RKO (cell line): ENCODE measurements around the gene APBA2.

Experiments
- DNase-seq: peaks from one replicate; pipeline ENCODE4 v3.0.0-alpha.2; 2016; ENCODE audit warnings: low spot score

The APBA2 gene

GRCh38 chr15:28915041-28915810, 29.5 kb downstream of the APBA2 start:
- DNase-seq: no peak

- no peak for DNase-seq
Measured at GRCh38 chr15:28915935-28916334, 30.2 kb downstream of the APBA2 start.

- DNase-seq: no peak
Measured at GRCh38 chr15:28917791-28918140, 32.0 kb downstream of the APBA2 start.

- DNase-seq: no peak
Measured at GRCh38 chr15:28918141-28918983, 32.6 kb downstream of the APBA2 start.

GRCh38 chr15:28919201-28919635, 33.4 kb downstream of the APBA2 start:
- no peak for DNase-seq

- no peak for DNase-seq
Measured at GRCh38 chr15:28919679-28920655, 34.2 kb downstream of the APBA2 start.

- no peak for DNase-seq
Measured at GRCh38 chr15:28920781-28921331, 35.1 kb downstream of the APBA2 start.

- no peak for DNase-seq
Measured at GRCh38 chr15:28921336-28921735, 35.6 kb downstream of the APBA2 start.

- no peak for DNase-seq
Measured at GRCh38 chr15:28921919-28922706, 36.3 kb downstream of the APBA2 start.

GRCh38 chr15:28922707-28923012, 36.9 kb downstream of the APBA2 start:
- no peak for DNase-seq

GRCh38 chr15:28923726-28924280, 38.0 kb downstream of the APBA2 start:
- no peak for DNase-seq

- DNase-seq: no peak
Measured at GRCh38 chr15:28927043-28927442, 41.3 kb downstream of the APBA2 start.

GRCh38 chr15:28929200-28929599, 43.4 kb downstream of the APBA2 start:
- DNase-seq: no peak

- DNase-seq: no peak
Measured at GRCh38 chr15:28930011-28930410, 44.2 kb downstream of the APBA2 start.

- no peak for DNase-seq
Measured at GRCh38 chr15:28930476-28931291, 44.9 kb downstream of the APBA2 start.

GRCh38 chr15:28931828-28932227, 46.1 kb downstream of the APBA2 start:
- DNase-seq: no peak

GRCh38 chr15:28932361-28932760, 46.6 kb downstream of the APBA2 start:
- no peak for DNase-seq

GRCh38 chr15:28933710-28934445, 48.1 kb downstream of the APBA2 start:
- no peak for DNase-seq

- no peak for DNase-seq
Measured at GRCh38 chr15:28934645-28935044, 48.9 kb downstream of the APBA2 start.
